WTC11 (cell line): ENCODE data around the gene UGT1A8. TPM values are rescaled to one million over a fixed set of nuclear protein-coding genes. Genes with fewer than 3 reads are reported as not detected.

Experiments used
- ATAC-seq: fragments of 200-7000 bp; cut with Tn5 transposase; 2 replicates; pipeline ENCODE4 v1.10.0; 2021; ENCODE audit warnings: mild to moderate bottlenecking, moderate library complexity
- CTCF ChIA-PET: fragments of 300-600 bp; sonication (Branson Sonifier 250); formaldehyde crosslinking; loops from one replicate; lab custom pipeline; 2021; ENCODE audit warnings: antibody characterized with exemption; lab: Charles Lee
- POLR2A ChIA-PET: fragments of 350-600 bp; sonication (Branson Sonifier 250); formaldehyde crosslinking; loops from one replicate; lab custom pipeline; 2021; ENCODE audit warnings: antibody characterized with exemption; lab: Charles Lee
- DNase-seq: peaks from one replicate; pipeline ENCODE4 v3.0.0; 2021; ENCODE audit warnings: low spot score
- H3K27ac Mint-ChIP-seq: 2 replicates; pipeline ENCODE4 v1.8.0; 2021; ENCODE audit warnings: mixed read lengths
- H3K27me3 Mint-ChIP-seq: 2 replicates; pipeline ENCODE4 v1.8.0; 2021; ENCODE audit warnings: low read depth, mild to moderate bottlenecking, moderate library complexity, mixed read lengths
- H3K36me3 Mint-ChIP-seq: 2 replicates; pipeline ENCODE4 v1.8.0; 2021; ENCODE audit warnings: mixed read lengths
- H3K4me1 Mint-ChIP-seq: 2 replicates; pipeline ENCODE4 v1.8.0; 2022; ENCODE audit warnings: mixed read lengths
- H3K4me3 Mint-ChIP-seq: 2 replicates; pipeline ENCODE4 v1.8.0; 2021; ENCODE audit warnings: mild to moderate bottlenecking, moderate library complexity, mixed read lengths
- H3K9me3 Mint-ChIP-seq: 2 replicates; pipeline ENCODE4 v1.8.0; 2021; ENCODE audit warnings: mixed read lengths
- AFF4 ChIP-seq: sonication (generic); formaldehyde crosslinking; IDR thresholded peaks from 2 replicates; pipeline ENCODE4 v1.8.1; 2023; ENCODE audit warnings: mild to moderate bottlenecking, missing genetic modification reagents, borderline replicate concordance
- ARID4B ChIP-seq: sonication (generic); formaldehyde crosslinking; IDR thresholded peaks from 2 replicates; pipeline ENCODE4 v1.8.0; 2023; ENCODE audit warnings: missing genetic modification reagents, mild to moderate bottlenecking, borderline replicate concordance
- ATF6 ChIP-seq: sonication (generic); formaldehyde crosslinking; IDR thresholded peaks from 2 replicates; pipeline ENCODE4 v1.8.1; 2023; ENCODE audit warnings: mild to moderate bottlenecking, missing genetic modification reagents
- E2F5 ChIP-seq: sonication (generic); formaldehyde crosslinking; IDR thresholded peaks from 2 replicates; pipeline ENCODE4 v1.8.1; 2022; ENCODE audit warnings: mild to moderate bottlenecking, moderate library complexity, missing genetic modification reagents
- GABPB1 ChIP-seq: sonication (generic); formaldehyde crosslinking; IDR thresholded peaks from 2 replicates; pipeline ENCODE4 v1.8.1; 2023; ENCODE audit warnings: mild to moderate bottlenecking, missing genetic modification reagents
- IRF2 ChIP-seq: sonication (generic); formaldehyde crosslinking; IDR thresholded peaks from 2 replicates; pipeline ENCODE4 v1.8.0; 2022; ENCODE audit warnings: low read depth, missing genetic modification reagents, borderline replicate concordance
- KAT7 ChIP-seq: sonication (generic); formaldehyde crosslinking; IDR thresholded peaks from 2 replicates; pipeline ENCODE4 v1.8.1; 2023; ENCODE audit warnings: missing genetic modification reagents, mild to moderate bottlenecking, borderline replicate concordance
- NFYB ChIP-seq: sonication (generic); formaldehyde crosslinking; conservative IDR thresholded peaks from 2 replicates; pipeline ENCODE4 v1.8.0; 2022; ENCODE audit warnings: low read depth, missing genetic modification reagents
- PRDM15 ChIP-seq: sonication (generic); formaldehyde crosslinking; IDR thresholded peaks from 2 replicates; pipeline ENCODE4 v1.8.0; 2022; ENCODE audit warnings: missing genetic modification reagents
- USF2 ChIP-seq: sonication (generic); formaldehyde crosslinking; IDR thresholded peaks from 2 replicates; pipeline ENCODE4 v1.8.1; 2023; ENCODE audit warnings: mild to moderate bottlenecking, missing genetic modification reagents, moderate library complexity
- ZNF263 ChIP-seq: sonication (generic); formaldehyde crosslinking; IDR thresholded peaks from 2 replicates; pipeline ENCODE4 v1.8.1; 2022; ENCODE audit warnings: low read depth, mild to moderate bottlenecking, moderate library complexity, missing genetic modification reagents
- ZNF281 ChIP-seq: sonication (generic); formaldehyde crosslinking; IDR thresholded peaks from 2 replicates; pipeline ENCODE4 v1.8.0; 2023; ENCODE audit warnings: mild to moderate bottlenecking, missing genetic modification reagents
- total RNA-seq: library from RNA; stranded (reverse); gene quantifications from 3 replicates; pipeline ENCODE4 v1.2.3, GENCODE V29; 2021

The UGT1A8 gene
- total RNA-seq, 1 experiment from 2014 or later = 0.13 TPM

- H3K27ac Mint-ChIP-seq = no peak overlapping the region
- ATAC-seq (no peak), DNase-seq (no peak)
- H3K4me3 Mint-ChIP-seq = no peak overlapping the region
- H3K4me1 Mint-ChIP-seq = no peaks in the 10 kb centered on the region
- no peaks in the 10 kb centered on the region; the same call in 1 of the 2 replicates for H3K27me3 Mint-ChIP-seq
- H3K9me3 Mint-ChIP-seq = peaks cover 11% of the 10 kb centered on the region; the same call in 1 of the 2 replicates
- no peak for TF ChIP-seq GABPB1 (CRISPR knock-in tag)
- no peak for TF ChIP-seq E2F5 (CRISPR knock-in tag)
- no peak for TF ChIP-seq NFYB (CRISPR knock-in tag)
- TF ChIP-seq USF2 (CRISPR knock-in tag) = no peak
- no peak for TF ChIP-seq AFF4 (CRISPR knock-in tag)
- no peak for TF ChIP-seq KAT7 (CRISPR knock-in tag)
- no peak for TF ChIP-seq IRF2
- no peak for TF ChIP-seq ZNF263 (CRISPR knock-in tag)
- no peak for TF ChIP-seq ZNF281
- TF ChIP-seq ATF6 = no peak
- TF ChIP-seq PRDM15 (CRISPR knock-in tag) = no peak
- no peak for TF ChIP-seq ARID4B (CRISPR knock-in tag)
- POLR2A ChIA-PET = no interaction called here
- H3K36me3 Mint-ChIP-seq = no peaks in the 10 kb centered on the region
- CTCF ChIA-PET = interaction anchor here (0.5 to 1.0 kb wide), 3 partner anchors 25 to 837 kb away, joined by 3 to 5 read pairs (median 3); no protein-coding TSS in a partner anchor
Observed at GRCh38 chr2:233807215-233807865, 189.9 kb downstream of the UGT1A8 start.
